Measurements from ENCODE around the gene SH3GLB2.

DNA sequence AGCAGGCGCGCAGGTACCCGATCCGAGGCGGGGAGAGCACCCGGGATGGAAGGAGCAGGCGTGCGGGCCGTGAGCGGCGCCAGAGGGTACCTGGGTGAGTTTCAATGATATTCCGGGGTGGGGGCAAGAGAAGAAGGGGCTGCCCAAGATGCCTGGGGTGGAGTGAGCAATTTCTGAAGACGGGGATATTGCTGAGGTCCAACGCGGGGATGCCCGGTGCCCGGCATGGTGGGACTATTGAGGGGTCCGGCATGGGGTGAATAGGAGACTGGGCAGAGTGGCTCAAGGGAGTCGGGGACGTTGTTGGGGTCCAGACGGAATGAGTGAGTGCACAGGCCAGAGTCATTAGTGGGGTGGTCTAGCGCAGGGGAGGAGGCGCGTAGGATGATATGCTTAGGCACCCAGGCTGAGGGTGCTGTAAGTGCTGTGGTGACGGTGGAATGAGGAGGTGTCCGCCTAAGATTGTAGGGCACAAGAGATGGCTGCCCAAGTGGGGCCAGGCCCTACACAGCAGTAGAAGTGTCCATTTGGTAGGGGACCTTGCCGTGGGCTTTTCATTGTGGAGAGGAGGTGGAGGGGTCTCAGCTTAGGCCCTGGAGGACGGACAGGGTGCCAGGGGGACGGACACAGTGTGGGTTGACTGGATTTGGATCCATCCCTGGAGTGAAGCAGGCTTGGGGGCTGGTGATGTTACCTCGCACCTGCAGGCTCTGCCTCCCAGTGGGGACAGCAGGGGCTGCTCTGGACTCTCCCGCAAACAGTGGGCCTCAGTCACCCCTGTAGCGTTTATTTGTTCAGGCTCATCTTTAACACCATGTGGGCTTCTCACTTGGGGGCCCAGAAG, 9.0 kb upstream of the SH3GLB2 start:
- TF ChIP-seq, protein P1, sequence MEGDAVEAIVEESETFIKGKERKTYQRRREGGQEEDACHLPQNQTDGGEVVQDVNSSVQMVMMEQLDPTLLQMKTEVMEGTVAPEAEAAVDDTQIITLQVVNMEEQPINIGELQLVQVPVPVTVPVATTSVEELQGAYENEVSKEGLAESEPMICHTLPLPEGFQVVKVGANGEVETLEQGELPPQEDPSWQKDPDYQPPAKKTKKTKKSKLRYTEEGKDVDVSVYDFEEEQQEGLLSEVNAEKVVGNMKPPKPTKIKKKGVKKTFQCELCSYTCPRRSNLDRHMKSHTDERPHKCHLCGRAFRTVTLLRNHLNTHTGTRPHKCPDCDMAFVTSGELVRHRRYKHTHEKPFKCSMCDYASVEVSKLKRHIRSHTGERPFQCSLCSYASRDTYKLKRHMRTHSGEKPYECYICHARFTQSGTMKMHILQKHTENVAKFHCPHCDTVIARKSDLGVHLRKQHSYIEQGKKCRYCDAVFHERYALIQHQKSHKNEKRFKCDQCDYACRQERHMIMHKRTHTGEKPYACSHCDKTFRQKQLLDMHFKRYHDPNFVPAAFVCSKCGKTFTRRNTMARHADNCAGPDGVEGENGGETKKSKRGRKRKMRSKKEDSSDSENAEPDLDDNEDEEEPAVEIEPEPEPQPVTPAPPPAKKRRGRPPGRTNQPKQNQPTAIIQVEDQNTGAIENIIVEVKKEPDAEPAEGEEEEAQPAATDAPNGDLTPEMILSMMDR (conservative IDR thresholded peaks at IDR 0.05; ENCODE audit: low read depth, low read length), result no peak
- no peak for TF ChIP-seq EZH2 (IDR thresholded peaks at IDR 0.05; ENCODE audit: low read length, unreplicated experiment)
